Measurements from ENCODE around the gene C9orf50. TPM values are rescaled to one million over a fixed set of nuclear protein-coding genes. Genes with fewer than 3 reads are reported as not detected.

The C9orf50 gene
- total RNA-seq, 2 donors from 2014 or later = not detected

DNA sequence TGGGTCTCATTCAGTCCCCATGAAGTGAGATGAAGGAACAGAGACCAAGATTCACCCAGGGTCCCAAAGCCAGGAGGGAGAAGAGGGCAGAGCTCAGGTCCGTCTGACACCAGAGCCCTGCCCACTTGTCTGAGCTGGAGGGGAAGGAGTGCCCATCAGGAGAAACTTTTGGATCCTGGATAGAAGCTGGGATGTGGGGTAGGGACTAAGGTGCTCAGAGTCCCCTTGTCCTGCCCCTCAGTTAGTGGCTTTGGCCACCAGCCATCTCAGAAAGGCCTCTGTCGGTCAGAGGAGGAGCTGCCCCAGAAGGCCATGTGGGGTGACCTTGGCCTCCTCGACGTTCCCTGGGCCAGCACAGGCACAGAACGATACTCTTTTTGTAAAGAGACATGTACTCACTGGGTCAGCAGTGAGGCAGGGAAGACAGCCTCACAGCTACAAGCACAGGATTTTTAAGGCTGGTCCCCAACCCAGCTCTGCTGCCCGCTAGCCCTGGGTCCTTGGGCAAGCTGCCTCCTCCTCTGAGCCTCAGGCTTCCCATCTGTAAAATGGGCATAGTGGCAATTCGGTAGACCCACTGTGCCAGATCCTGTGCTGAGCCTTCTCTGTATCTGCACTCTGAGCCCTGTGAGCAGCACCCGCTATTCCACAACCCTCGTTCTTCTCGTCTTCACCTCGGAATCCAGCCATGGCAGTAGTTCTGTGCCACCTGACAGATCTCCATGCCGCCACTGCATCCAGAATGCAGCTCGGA, 49.4 kb downstream of the C9orf50 start:
- Histone ChIP-seq H3K27ac (peak overlapping the region; percentile 39 to 89 (median 78)), H3K4me1 (peaks cover 40% of the 10 kb centered on the region), H3K9me3 (no peaks in the 10 kb centered on the region), H3K4me3 (no peak overlapping the region), H3K27me3 (no peaks in the 10 kb centered on the region), H3K36me3 (replicated peaks in 1 of 2; ENCODE audit: insufficient read depth in 1 of 2, low read depth in 2 of 2) (no peaks in the 10 kb centered on the region)
- no peak for TF ChIP-seq POLR2A (IDR thresholded peaks at IDR 0.05)
- TF ChIP-seq, protein P1, sequence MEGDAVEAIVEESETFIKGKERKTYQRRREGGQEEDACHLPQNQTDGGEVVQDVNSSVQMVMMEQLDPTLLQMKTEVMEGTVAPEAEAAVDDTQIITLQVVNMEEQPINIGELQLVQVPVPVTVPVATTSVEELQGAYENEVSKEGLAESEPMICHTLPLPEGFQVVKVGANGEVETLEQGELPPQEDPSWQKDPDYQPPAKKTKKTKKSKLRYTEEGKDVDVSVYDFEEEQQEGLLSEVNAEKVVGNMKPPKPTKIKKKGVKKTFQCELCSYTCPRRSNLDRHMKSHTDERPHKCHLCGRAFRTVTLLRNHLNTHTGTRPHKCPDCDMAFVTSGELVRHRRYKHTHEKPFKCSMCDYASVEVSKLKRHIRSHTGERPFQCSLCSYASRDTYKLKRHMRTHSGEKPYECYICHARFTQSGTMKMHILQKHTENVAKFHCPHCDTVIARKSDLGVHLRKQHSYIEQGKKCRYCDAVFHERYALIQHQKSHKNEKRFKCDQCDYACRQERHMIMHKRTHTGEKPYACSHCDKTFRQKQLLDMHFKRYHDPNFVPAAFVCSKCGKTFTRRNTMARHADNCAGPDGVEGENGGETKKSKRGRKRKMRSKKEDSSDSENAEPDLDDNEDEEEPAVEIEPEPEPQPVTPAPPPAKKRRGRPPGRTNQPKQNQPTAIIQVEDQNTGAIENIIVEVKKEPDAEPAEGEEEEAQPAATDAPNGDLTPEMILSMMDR (IDR thresholded peaks at IDR 0.05) = no peak
- intact Hi-C loops (cut with DNase I) = no loop called here
- ATAC-seq = no peak
- peak in 1 of 4 donors; percentile 34 for DNase-seq
- 65 to 73% methylated on average over 13 of the region's 13 CpGs for WGBS, 2 donors

DNA sequence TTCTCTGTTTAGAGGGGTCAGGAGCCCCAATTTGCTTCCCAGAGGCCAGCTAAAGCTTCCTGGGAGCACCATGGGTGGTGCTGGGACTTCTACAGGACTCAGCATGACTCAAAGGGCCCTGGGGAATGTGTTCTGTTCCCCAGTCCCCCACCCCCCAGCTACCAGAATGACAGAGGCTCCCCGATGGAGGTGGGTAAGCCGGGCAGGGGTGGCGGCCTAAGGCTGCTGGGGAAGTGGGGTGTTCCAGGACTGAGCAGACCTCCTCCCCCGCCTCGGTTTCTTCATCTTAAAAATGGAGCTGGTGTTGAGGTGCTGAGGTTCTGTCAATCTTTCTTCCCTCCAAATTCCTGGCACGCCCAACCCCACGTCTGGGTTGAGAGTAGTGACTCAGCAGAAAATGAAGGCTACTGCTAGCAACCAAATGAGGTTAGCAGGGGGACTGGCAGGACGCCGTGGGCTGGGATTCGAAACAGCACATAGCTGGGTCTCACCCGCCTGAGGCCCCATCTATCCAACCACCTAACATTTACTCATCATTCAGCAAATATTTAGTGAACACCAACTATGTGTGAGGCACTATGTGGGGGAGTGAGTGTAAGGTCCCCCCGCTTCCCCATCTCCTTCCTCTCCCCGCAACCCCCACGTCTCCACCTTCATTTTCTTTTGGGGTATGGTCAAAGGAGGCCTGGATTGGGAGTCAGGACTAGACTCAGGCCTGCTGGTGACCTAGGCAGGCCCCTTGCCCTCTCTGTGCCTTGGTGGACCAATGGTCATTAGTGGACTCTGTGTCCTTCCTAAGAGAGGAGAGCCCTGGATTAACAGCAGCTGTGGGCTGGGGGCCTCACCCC, 50.2 kb downstream of the C9orf50 start:
- 58 to 74% methylated on average over 13 to 14 of the region's 14 CpGs for WGBS, 2 donors
- Histone ChIP-seq H3K27me3 (no peaks in the 10 kb centered on the region), H3K36me3 (replicated peaks in 1 of 2; ENCODE audit: insufficient read depth in 1 of 2, low read depth in 2 of 2) (no peaks in the 10 kb centered on the region), H3K9me3 (no peaks in the 10 kb centered on the region), H3K4me3 (no peak overlapping the region), H3K4me1 (peaks cover 40% of the 10 kb centered on the region), H3K27ac (peak overlapping the region; percentile 39 to 89 (median 78))
- DNase-seq = peak; percentile 50 to 62 (median 58)
- ATAC-seq = no peak
- TF ChIP-seq, protein P1 (IDR thresholded peaks at IDR 0.05) = no peak
- no peak for TF ChIP-seq POLR2A (IDR thresholded peaks at IDR 0.05)
- intact Hi-C loops (cut with DNase I) = no loop called here

DNA sequence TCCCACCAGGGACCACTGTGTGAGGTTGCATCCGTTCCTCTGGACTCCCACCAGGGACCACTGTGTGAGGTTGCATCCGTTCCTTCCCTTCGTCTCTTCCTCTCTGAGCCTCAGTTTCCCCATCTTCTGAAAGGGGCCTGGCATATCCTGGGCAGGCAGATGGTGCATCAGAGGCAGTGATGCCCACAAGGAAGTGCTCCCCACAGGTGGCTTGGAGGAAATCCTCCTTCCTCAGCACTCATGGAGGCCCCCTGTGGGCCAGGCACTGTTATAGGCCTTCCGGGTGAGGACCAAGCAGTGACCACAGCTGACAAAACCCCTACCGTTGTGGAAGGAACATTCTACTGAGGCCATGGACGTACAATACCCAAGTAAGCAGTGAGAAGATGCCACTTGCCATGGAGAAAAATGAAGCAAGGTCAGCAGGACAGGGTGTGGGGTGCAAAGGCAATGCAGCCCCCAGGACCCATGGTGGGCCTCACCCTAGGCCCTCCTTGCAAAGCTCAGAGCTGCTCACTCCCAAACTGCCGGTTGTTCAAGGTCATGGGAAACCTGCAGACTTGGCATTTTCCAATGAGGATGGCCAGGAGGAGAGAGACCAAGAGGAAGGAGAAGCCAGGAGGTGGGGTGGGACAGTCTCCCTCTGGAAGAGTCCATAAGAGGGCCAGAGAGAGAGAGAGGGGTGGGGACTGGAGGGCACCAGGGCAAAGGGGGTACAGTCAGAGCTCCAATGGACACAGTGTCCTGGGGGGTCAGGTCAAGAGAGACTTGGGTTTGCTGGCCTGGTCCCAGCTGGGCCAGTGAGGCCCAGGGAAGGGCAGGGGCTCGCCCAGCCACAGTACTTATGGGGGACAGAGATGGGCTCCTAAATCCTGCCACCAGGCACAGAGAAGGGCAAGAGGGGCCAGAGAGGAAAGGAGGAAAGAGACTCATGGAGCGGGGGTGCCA, 51.1 kb downstream of the C9orf50 start:
- H3K27ac ChIP-seq = peak overlapping the region; percentile 67 to 89 (median 86)
- ATAC-seq (peak; percentile 62), DNase-seq (peak; percentile 49 to 66 (median 64))
- H3K36me3 ChIP-seq (replicated peaks in 1 of 2; ENCODE audit: insufficient read depth in 1 of 2, low read depth in 2 of 2) = no peaks in the 10 kb centered on the region
- no peaks in the 10 kb centered on the region for H3K27me3 ChIP-seq
- H3K9me3 ChIP-seq = no peaks in the 10 kb centered on the region
- TF ChIP-seq, protein P1 (IDR thresholded peaks at IDR 0.05) = peak; percentile 9 to 76 (median 65)
- TF ChIP-seq POLR2A (IDR thresholded peaks at IDR 0.05) = peak in 1 of 3 donors; percentile 20
- intact Hi-C loops (cut with DNase I) = loop anchor here (10.0 kb wide), 1 partner anchor 65 kb away; no protein-coding TSS in a partner anchor
- 51 to 56% methylated on average over 9 of the region's 9 CpGs for WGBS, 2 donors
- H3K4me1 ChIP-seq = peaks cover 40% of the 10 kb centered on the region
- no peak overlapping the region for H3K4me3 ChIP-seq
